Measurements from ENCODE around the gene TMEM220.
A peak's percentile ranks its signal among the peaks of the same experiment; 100 is the strongest.

The TMEM220 gene

GRCh38 chr17:10687499-10687898, 42.3 kb downstream of the TMEM220 start:
- TF ChIP-seq ZFX (IDR thresholded peaks at IDR 0.05; ENCODE audit: borderline replicate concordance) (no peak), CTCF (IDR thresholded peaks at IDR 0.05) (no peak)
- H3K27ac ChIP-seq: no peak overlapping the region

GRCh38 chr17:10683853-10684252, 46.0 kb downstream of the TMEM220 start:
- TF ChIP-seq CTCF (IDR thresholded peaks at IDR 0.05) (peak; percentile 77), ZFX (IDR thresholded peaks at IDR 0.05; ENCODE audit: borderline replicate concordance) (no peak)
- no peak overlapping the region for H3K27ac ChIP-seq

- H3K27ac ChIP-seq: no peak overlapping the region
- no peak for TF ChIP-seq ZFX (IDR thresholded peaks at IDR 0.05; ENCODE audit: borderline replicate concordance)
- no peak for TF ChIP-seq CTCF (IDR thresholded peaks at IDR 0.05)
These were observed 47.9 kb downstream of the TMEM220 start for GRCh38 chr17:10681866-10682446.

GRCh38 chr17:10674704-10675103, 55.1 kb downstream of the TMEM220 start:
- H3K27ac ChIP-seq: no peak overlapping the region
- TF ChIP-seq ZFX (IDR thresholded peaks at IDR 0.05; ENCODE audit: borderline replicate concordance) (no peak), CTCF (IDR thresholded peaks at IDR 0.05) (no peak)

GRCh38 chr17:10673312-10673711, 56.5 kb downstream of the TMEM220 start:
- no peak overlapping the region for H3K27ac ChIP-seq
- no peak for TF ChIP-seq CTCF (IDR thresholded peaks at IDR 0.05)
- TF ChIP-seq ZFX (IDR thresholded peaks at IDR 0.05; ENCODE audit: borderline replicate concordance): no peak

- TF ChIP-seq ZFX (IDR thresholded peaks at IDR 0.05; ENCODE audit: borderline replicate concordance) (no peak), CTCF (IDR thresholded peaks at IDR 0.05) (no peak)
- H3K27ac ChIP-seq: no peak overlapping the region
These were observed 61.0 kb downstream of the TMEM220 start for GRCh38 chr17:10668775-10669174.

GRCh38 chr17:10666906-10667305, 62.9 kb downstream of the TMEM220 start:
- TF ChIP-seq ZFX (IDR thresholded peaks at IDR 0.05; ENCODE audit: borderline replicate concordance) (no peak), CTCF (IDR thresholded peaks at IDR 0.05) (no peak)
- H3K27ac ChIP-seq: no peak overlapping the region
